Endothelial cell (in vitro differentiated cells): Measurements from ENCODE around the gene PCDHGB1. TPM values are rescaled to one million over a fixed set of nuclear protein-coding genes. Genes with fewer than 3 reads are reported as not detected.
A peak's percentile ranks its signal among the peaks of the same experiment; 100 is the strongest.

Experiments
- DNase-seq: peaks from one replicate; pipeline ENCODE4 v3.0.0; 2021; ENCODE audit warnings: low spot score
- H3K27ac Mint-ChIP-seq: one replicate; pipeline ENCODE4 v1.8.0; 2021; ENCODE audit warnings: mixed read lengths, inconsistent platforms; ENCODE audit not compliant: unreplicated experiment
- H3K27me3 Mint-ChIP-seq: one replicate; pipeline ENCODE4 v1.8.0; 2021; ENCODE audit warnings: mild to moderate bottlenecking, moderate library complexity, mixed read lengths, inconsistent platforms; ENCODE audit not compliant: unreplicated experiment
- H3K36me3 Mint-ChIP-seq: one replicate; pipeline ENCODE4 v1.8.0; 2021; ENCODE audit warnings: mild to moderate bottlenecking, low read depth, mixed read lengths, inconsistent platforms; ENCODE audit not compliant: unreplicated experiment
- H3K4me1 Mint-ChIP-seq: one replicate; pipeline ENCODE4 v1.8.0; 2021; ENCODE audit warnings: mild to moderate bottlenecking, mixed read lengths, inconsistent platforms; ENCODE audit not compliant: unreplicated experiment
- H3K4me3 Mint-ChIP-seq: one replicate; pipeline ENCODE4 v1.8.0; 2021; ENCODE audit warnings: mild to moderate bottlenecking, mixed read lengths, inconsistent platforms; ENCODE audit not compliant: unreplicated experiment
- H3K9me3 Mint-ChIP-seq: one replicate; pipeline ENCODE4 v1.8.0; 2021; ENCODE audit warnings: mixed read lengths, inconsistent platforms; ENCODE audit not compliant: unreplicated experiment
- total RNA-seq: library from RNA; stranded (reverse); fragmentation: NEBNext Ultra II Directional; extraction: Animal tissue kit (Norgen Biotek cat#: 25700); gene quantifications from one replicate; pipeline ENCODE4 v1.2.1, GENCODE V29; 2021; ENCODE audit not compliant: unreplicated experiment
- TF ChIP-seq, protein P1 (sequence below): fragments of 200-600 bp; sonication (generic); IDR thresholded peaks from one replicate; pipeline ENCODE4 v1.5.0; 2021; ENCODE audit warnings: antibody characterized with exemption; ENCODE audit not compliant: unreplicated experiment

The PCDHGB1 gene
- total RNA-seq, 1 donor from 2014 or later: 3.1 TPM

DNA sequence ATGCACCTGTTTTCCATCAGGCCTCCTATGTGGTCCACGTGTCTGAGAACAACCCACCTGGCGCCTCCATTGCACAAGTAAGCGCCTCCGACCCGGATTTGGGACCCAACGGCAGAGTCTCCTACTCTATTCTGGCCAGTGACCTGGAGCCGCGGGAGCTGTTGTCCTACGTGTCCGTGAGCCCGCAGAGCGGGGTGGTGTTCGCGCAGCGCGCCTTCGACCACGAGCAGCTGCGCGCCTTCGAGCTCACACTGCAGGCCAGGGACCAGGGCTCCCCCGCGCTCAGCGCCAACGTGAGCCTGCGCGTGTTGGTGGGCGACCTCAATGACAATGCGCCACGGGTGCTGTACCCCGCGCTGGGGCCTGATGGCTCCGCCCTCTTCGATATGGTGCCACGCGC is 1.7 kb downstream of the PCDHGB1 start:
- Mint-ChIP-seq H3K4me1 (no peaks in the 10 kb centered on the region), H3K9me3 (peaks cover 29% of the 10 kb centered on the region), H3K4me3 (no peak overlapping the region), H3K27me3 (peaks cover 6% of the 10 kb centered on the region), H3K36me3 (peaks cover 45% of the 10 kb centered on the region), H3K27ac (no peak overlapping the region)
- no peak for DNase-seq
- TF ChIP-seq, protein P1, sequence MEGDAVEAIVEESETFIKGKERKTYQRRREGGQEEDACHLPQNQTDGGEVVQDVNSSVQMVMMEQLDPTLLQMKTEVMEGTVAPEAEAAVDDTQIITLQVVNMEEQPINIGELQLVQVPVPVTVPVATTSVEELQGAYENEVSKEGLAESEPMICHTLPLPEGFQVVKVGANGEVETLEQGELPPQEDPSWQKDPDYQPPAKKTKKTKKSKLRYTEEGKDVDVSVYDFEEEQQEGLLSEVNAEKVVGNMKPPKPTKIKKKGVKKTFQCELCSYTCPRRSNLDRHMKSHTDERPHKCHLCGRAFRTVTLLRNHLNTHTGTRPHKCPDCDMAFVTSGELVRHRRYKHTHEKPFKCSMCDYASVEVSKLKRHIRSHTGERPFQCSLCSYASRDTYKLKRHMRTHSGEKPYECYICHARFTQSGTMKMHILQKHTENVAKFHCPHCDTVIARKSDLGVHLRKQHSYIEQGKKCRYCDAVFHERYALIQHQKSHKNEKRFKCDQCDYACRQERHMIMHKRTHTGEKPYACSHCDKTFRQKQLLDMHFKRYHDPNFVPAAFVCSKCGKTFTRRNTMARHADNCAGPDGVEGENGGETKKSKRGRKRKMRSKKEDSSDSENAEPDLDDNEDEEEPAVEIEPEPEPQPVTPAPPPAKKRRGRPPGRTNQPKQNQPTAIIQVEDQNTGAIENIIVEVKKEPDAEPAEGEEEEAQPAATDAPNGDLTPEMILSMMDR: no peak

GRCh38 chr5:141354900-141355469 is 5.1 kb downstream of the PCDHGB1 start, which contains the start of gene PCDHGA4:
TSS of gene PCDHGA4 (plus strand) at chr5:141355021. CDS start at chr5:141355108, 87 bp downstream.
- H3K9me3 Mint-ChIP-seq: peaks cover 27% of the 10 kb centered on the region
- peaks cover 4% of the 10 kb centered on the region for H3K27me3 Mint-ChIP-seq
- H3K27ac Mint-ChIP-seq: no peak within 1 kb of the TSS
- no peak for DNase-seq
- peaks cover 45% of the 10 kb centered on the region for H3K36me3 Mint-ChIP-seq
- H3K4me1 Mint-ChIP-seq: peaks cover 7% of the 10 kb centered on the region
- TF ChIP-seq, protein P1: peak; percentile 60
- H3K4me3 Mint-ChIP-seq: peak within 1 kb of the TSS; percentile 51

GRCh38 chr5:141355641-141356040 is 5.7 kb downstream of the PCDHGB1 start:
- Mint-ChIP-seq H3K9me3 (peaks cover 27% of the 10 kb centered on the region), H3K27me3 (peaks cover 5% of the 10 kb centered on the region), H3K27ac (no peak overlapping the region), H3K4me1 (peaks cover 13% of the 10 kb centered on the region), H3K36me3 (peaks cover 47% of the 10 kb centered on the region), H3K4me3 (peak overlapping the region; percentile 51)
- no peak for DNase-seq
- TF ChIP-seq, protein P1: no peak

DNA sequence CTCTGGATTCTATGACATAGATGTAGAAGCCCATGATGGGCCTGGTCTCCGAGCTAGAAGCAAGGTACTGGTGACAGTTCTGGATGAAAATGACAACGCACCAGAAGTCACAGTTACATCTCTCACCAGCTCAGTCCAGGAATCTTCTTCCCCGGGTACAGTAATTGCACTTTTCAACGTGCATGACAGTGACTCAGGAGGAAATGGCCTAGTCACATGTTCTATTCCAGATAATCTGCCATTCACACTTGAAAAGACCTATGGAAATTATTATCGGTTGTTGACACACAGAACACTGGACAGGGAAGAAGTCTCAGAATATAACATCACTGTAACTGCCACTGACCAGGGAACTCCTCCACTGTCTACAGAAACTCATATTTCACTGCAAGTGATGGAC is 6.2 kb downstream of the PCDHGB1 start:
- H3K27me3 Mint-ChIP-seq: peaks cover 8% of the 10 kb centered on the region
- peaks cover 52% of the 10 kb centered on the region for H3K36me3 Mint-ChIP-seq
- peak overlapping the region; percentile 47 for H3K4me3 Mint-ChIP-seq
- H3K9me3 Mint-ChIP-seq: peaks cover 32% of the 10 kb centered on the region
- H3K27ac Mint-ChIP-seq: no peak overlapping the region
- H3K4me1 Mint-ChIP-seq: peaks cover 15% of the 10 kb centered on the region
- TF ChIP-seq, protein P1: no peak
- no peak for DNase-seq

DNA sequence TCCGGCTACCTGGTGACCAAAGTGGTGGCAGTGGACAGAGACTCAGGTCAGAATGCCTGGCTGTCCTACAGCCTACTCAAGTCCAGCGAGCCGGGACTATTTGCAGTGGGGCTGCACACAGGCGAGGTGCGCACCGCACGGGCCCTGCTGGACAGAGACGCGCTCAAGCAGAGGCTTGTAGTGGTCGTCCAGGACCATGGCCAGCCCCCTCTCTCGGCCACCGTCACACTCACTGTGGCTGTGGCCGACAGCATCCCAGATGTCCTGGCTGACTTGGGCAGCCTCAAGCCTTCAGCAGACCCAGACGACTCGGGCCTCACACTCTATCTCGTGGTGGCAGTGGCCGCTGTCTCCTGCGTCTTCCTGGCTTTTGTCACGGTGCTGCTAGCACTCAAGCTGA is 7.1 kb downstream of the PCDHGB1 start:
- H3K4me3 Mint-ChIP-seq: no peak overlapping the region
- no peak for DNase-seq
- peaks cover 55% of the 10 kb centered on the region for H3K36me3 Mint-ChIP-seq
- H3K4me1 Mint-ChIP-seq: peaks cover 15% of the 10 kb centered on the region
- H3K27me3 Mint-ChIP-seq: peaks cover 10% of the 10 kb centered on the region
- TF ChIP-seq, protein P1: no peak
- H3K27ac Mint-ChIP-seq: no peak overlapping the region
- H3K9me3 Mint-ChIP-seq: peaks cover 35% of the 10 kb centered on the region
